Common myeloid progenitor, CD34-positive (primary cell): ENCODE data around the gene IGDCC3.

Experiments used
- CTCF ChIA-PET: fragments of 350-600 bp; sonication (Branson Sonifier 250); formaldehyde crosslinking; loops from one replicate; lab custom pipeline; 2021; ENCODE audit warnings: antibody characterized with exemption; lab: Charles Lee
- POLR2A ChIA-PET: fragments of 350-600 bp; sonication (Branson Sonifier 250); formaldehyde crosslinking; loops from one replicate; lab custom pipeline; 2021; ENCODE audit warnings: antibody characterized with exemption; lab: Charles Lee
- DNase-seq, 3 donors: peaks; one replicate each; pipeline versions ENCODE4 v3.0.0 to v3.0.0-alpha.2; 2013
- H3K27ac ChIP-seq, 2 experiments: 1 replicate in 1 of 2; 2 replicates in 1 of 2; pipeline ENCODE4 v1.7.0; 2013; ENCODE audit warnings: inconsistent platforms in 2 of 2, low read length in 2 of 2, mild to moderate bottlenecking in 2 of 2, low read depth in 1 of 2, moderate library complexity in 1 of 2; ENCODE audit not compliant: severe bottlenecking in 2 of 2, insufficient read depth in 1 of 2, poor library complexity in 1 of 2
- H3K27me3 ChIP-seq, 5 experiments: replicated peaks in 2 of 5; 1 replicate in 3 of 5; 2 replicates in 2 of 5; pipeline versions ENCODE4 v1.6.1 to v1.7.0; 2013; ENCODE audit warnings: low read length in 4 of 5, mild to moderate bottlenecking in 2 of 5, moderate library complexity in 2 of 5, inconsistent platforms in 1 of 5; ENCODE audit not compliant: insufficient read depth in 5 of 5, control insufficient read depth in 4 of 5
- H3K36me3 ChIP-seq, 4 experiments: 1 replicate in 2 of 4; 2 replicates in 2 of 4; pipeline versions ENCODE4 v1.6.1 to v1.7.0; 2013; ENCODE audit warnings: low read length in 3 of 4, control low read depth in 1 of 4, mild to moderate bottlenecking in 1 of 4; ENCODE audit not compliant: control insufficient read depth in 4 of 4, insufficient read depth in 4 of 4
- H3K4me1 ChIP-seq, 4 experiments: 1 replicate in 3 of 4; 2 replicates in 1 of 4; pipeline versions ENCODE4 v1.6.1 to v1.7.1; 2013; ENCODE audit warnings: low read length in 3 of 4, mild to moderate bottlenecking in 3 of 4, control low read depth in 1 of 4, inconsistent platforms in 1 of 4, moderate library complexity in 1 of 4; ENCODE audit not compliant: control insufficient read depth in 4 of 4, insufficient read depth in 4 of 4; ENCODE audit errors: control extremely low read depth in 1 of 4
- H3K4me3 ChIP-seq, 7 experiments: 1 replicate in 4 of 7; 2 replicates in 3 of 7; pipeline versions ENCODE4 v1.5.1 to v1.7.0; 2013; ENCODE audit warnings: mild to moderate bottlenecking in 7 of 7, low read length in 6 of 7, moderate library complexity in 6 of 7, inconsistent platforms in 2 of 7, low read depth in 2 of 7, control low read depth in 1 of 7; ENCODE audit not compliant: insufficient read depth in 4 of 7, control insufficient read depth in 1 of 7; ENCODE audit errors: extremely low read depth in 1 of 7
- H3K9me3 ChIP-seq, 5 experiments: 1 replicate in 4 of 5; 2 replicates in 1 of 5; pipeline versions ENCODE4 v1.6.1 to v1.7.1; 2013; ENCODE audit warnings: low read length in 4 of 5, mild to moderate bottlenecking in 2 of 5, inconsistent platforms in 1 of 5, low read depth in 1 of 5, moderate library complexity in 1 of 5; ENCODE audit not compliant: control insufficient read depth in 4 of 5, insufficient read depth in 2 of 5; ENCODE audit errors: control extremely low read depth in 1 of 5
- WGBS: methylation state at CpG from one replicate; pipeline ENCODE4 v1.1.5; 2013; ENCODE audit not compliant: insufficient coverage; 5-methylcytosine and 5-hydroxymethylcytosine counted together

The IGDCC3 gene

GRCh38 chr15:65327651-65328393 is 50.0 kb downstream of the IGDCC3 start:
- ChIA-PET POLR2A (interaction anchor here (0.6 kb wide), 1 partner anchor 25 kb away, joined by 3 read pairs; no protein-coding TSS in a partner anchor), CTCF (interaction anchor here (0.6 to 16.1 kb wide), 4 partner anchors 10 to 58 kb away, joined by 3 to 416 read pairs (median 7); partner anchors contain the start of gene IGDCC3)
- 63% methylated on average over 6 of the region's 12 CpGs for WGBS

GRCh38 chr15:65326818-65327217 is 51.0 kb downstream of the IGDCC3 start:
- POLR2A ChIA-PET: no interaction called here
- 83% methylated on average over 1 of the region's 2 CpGs for WGBS

More at GRCh38 chr15:65327651-65328393, 50.0 kb downstream of the IGDCC3 start:
- no peak overlapping the region for H3K27ac ChIP-seq
- H3K4me3 ChIP-seq: no peak overlapping the region
- no peaks in the 10 kb centered on the region for H3K9me3 ChIP-seq
- DNase-seq: peak in 2 of 3 donors; percentile 56 to 61
- no peaks in the 10 kb centered on the region for H3K27me3 ChIP-seq
- peaks cover 0 to 21% (median 15%) of the 10 kb centered on the region in 4 experiments for H3K4me1 ChIP-seq
- no peaks in the 10 kb centered on the region for H3K36me3 ChIP-seq

GRCh38 chr15:65326117-65326526 is 51.7 kb downstream of the IGDCC3 start:
- peak in 2 of 3 donors; percentile 44 to 49 for DNase-seq
- H3K4me3 ChIP-seq: peak overlapping the region in 1 of 7 experiments; percentile 4
- H3K27ac ChIP-seq: no peak overlapping the region
- H3K9me3 ChIP-seq: no peaks in the 10 kb centered on the region
- H3K27me3 ChIP-seq: peaks cover 0 to 3% (median 0%) of the 10 kb centered on the region in 5 experiments
- ChIA-PET CTCF (interaction anchor here (1.0 to 16.1 kb wide), 5 partner anchors 8 to 59 kb away, joined by 3 to 416 read pairs (median 3); partner anchors contain the start of gene IGDCC3), POLR2A (no interaction called here)
- H3K4me1 ChIP-seq: peaks cover 0 to 26% (median 18%) of the 10 kb centered on the region in 4 experiments
- H3K36me3 ChIP-seq: no peaks in the 10 kb centered on the region
- 10% methylated on average over 12 of the region's 12 CpGs for WGBS

More at GRCh38 chr15:65326818-65327217, 51.0 kb downstream of the IGDCC3 start:
- Histone ChIP-seq H3K4me3 (no peak overlapping the region), H3K27me3 (no peaks in the 10 kb centered on the region), H3K9me3 (no peaks in the 10 kb centered on the region), H3K4me1 (peaks cover 0 to 26% (median 18%) of the 10 kb centered on the region in 4 experiments), H3K36me3 (no peaks in the 10 kb centered on the region), H3K27ac (no peak overlapping the region)
- no peak for DNase-seq
- CTCF ChIA-PET: interaction anchor here (0.8 to 16.1 kb wide), 4 partner anchors 9 to 59 kb away, joined by 3 to 416 read pairs (median 7); partner anchors contain the start of gene IGDCC3

- ChIA-PET CTCF (interaction anchor here (0.7 to 16.1 kb wide), 7 partner anchors 19 to 84 kb away, joined by 3 to 416 read pairs (median 9); partner anchors contain the start of gene IGDCC3), POLR2A (interaction anchor here (0.6 to 2.5 kb wide), 2 partner anchors 18 to 27 kb away, joined by 3 to 15 read pairs; partner anchors contain the start of gene RNU5B-1)
- peaks cover 0 to 23% (median 13%) of the 10 kb centered on the region in 4 experiments for H3K4me1 ChIP-seq
- 0% methylated on average over 5 of the region's 9 CpGs for WGBS
- no peaks in the 10 kb centered on the region for H3K9me3 ChIP-seq
- no peak overlapping the region for H3K27ac ChIP-seq
- peaks cover 0 to 5% (median 0%) of the 10 kb centered on the region in 5 experiments for H3K27me3 ChIP-seq
- no peak overlapping the region for H3K4me3 ChIP-seq
- no peaks in the 10 kb centered on the region for H3K36me3 ChIP-seq
- peak; percentile 89 to 98 (median 98) for DNase-seq
Measured at GRCh38 chr15:65323071-65323511, 54.7 kb downstream of the IGDCC3 start.

GRCh38 chr15:65318870-65319356 is 58.9 kb downstream of the IGDCC3 start:
- H3K9me3 ChIP-seq: no peaks in the 10 kb centered on the region
- POLR2A ChIA-PET: interaction anchor here (1.2 kb wide), 1 partner anchor 14 kb away, joined by 10 read pairs; the partner anchor contains the start of gene RNU5B-1
- peak; percentile 74 to 91 (median 86) for DNase-seq
- no peak overlapping the region for H3K27ac ChIP-seq
- H3K4me3 ChIP-seq: no peak overlapping the region
- H3K4me1 ChIP-seq: peaks cover 0 to 10% (median 3%) of the 10 kb centered on the region in 4 experiments
- 33% methylated on average over 3 of the region's 5 CpGs for WGBS
- H3K36me3 ChIP-seq: no peaks in the 10 kb centered on the region
- peaks cover 0 to 5% (median 0%) of the 10 kb centered on the region in 5 experiments for H3K27me3 ChIP-seq
- CTCF ChIA-PET: interaction anchor here (0.7 to 16.1 kb wide), 16 partner anchors 8 to 168 kb away, joined by 3 to 416 read pairs (median 6); partner anchors contain the start of gene IGDCC3

- H3K4me3 ChIP-seq: no peak overlapping the region
- no peaks in the 10 kb centered on the region for H3K36me3 ChIP-seq
- DNase-seq: no peak
- POLR2A ChIA-PET: interaction anchor here (0.6 to 2.3 kb wide), 2 partner anchors 8 to 64 kb away, joined by 3 to 7 read pairs; partner anchors contain the start of gene RNU5B-1
- H3K27me3 ChIP-seq: no peaks in the 10 kb centered on the region
- H3K9me3 ChIP-seq: no peaks in the 10 kb centered on the region
- H3K27ac ChIP-seq: no peak overlapping the region
- CTCF ChIA-PET: interaction anchor here (2.6 to 16.1 kb wide), 2 partner anchors 73 to 87 kb away, joined by 8 to 416 read pairs; partner anchors contain the start of gene IGDCC3
- WGBS: 96% methylated on average over 6 of the region's 11 CpGs
- H3K4me1 ChIP-seq: peaks cover 0 to 3% (median under 1%) of the 10 kb centered on the region in 4 experiments
Measured at GRCh38 chr15:65312400-65312916, 65.3 kb downstream of the IGDCC3 start.
